Parathyroid adenoma (tissue), 2 donors: ENCODE data around the gene TRIM69.

Experiments
- H2AFZ ChIP-seq: fragments of 300-600 bp; sonication (generic); one replicate; pipeline ENCODE4 v1.7.0; 2017; ENCODE audit warnings: antibody characterized with exemption, mild to moderate bottlenecking
- H3K27ac ChIP-seq: fragments of 300-600 bp; sonication (generic); one replicate; pipeline ENCODE4 v1.7.0; 2017
- H3K27me3 ChIP-seq: fragments of 300-600 bp; sonication (generic); one replicate; pipeline ENCODE4 v1.7.0; 2017; ENCODE audit warnings: low read length; ENCODE audit not compliant: control insufficient read depth, insufficient read depth
- H3K36me3 ChIP-seq: fragments of 300-600 bp; sonication (generic); one replicate; pipeline ENCODE4 v1.7.0; 2017; ENCODE audit warnings: low read length; ENCODE audit not compliant: control insufficient read depth, insufficient read depth
- H3K4me1 ChIP-seq: fragments of 300-600 bp; sonication (generic); one replicate; pipeline ENCODE4 v1.7.0; 2017; ENCODE audit warnings: control low read depth
- H3K4me2 ChIP-seq: fragments of 300-600 bp; sonication (generic); one replicate; pipeline ENCODE4 v1.7.0; 2017; ENCODE audit warnings: low read length
- H3K4me3 ChIP-seq: fragments of 300-600 bp; sonication (generic); one replicate; pipeline ENCODE4 v1.7.0; 2017; ENCODE audit warnings: low read depth, low read length
- H3K79me2 ChIP-seq: fragments of 300-600 bp; sonication (generic); one replicate; pipeline ENCODE4 v1.7.0; 2017; ENCODE audit warnings: control low read depth
- H3K9ac ChIP-seq: fragments of 300-600 bp; sonication (generic); one replicate; pipeline ENCODE4 v1.7.0; 2017; ENCODE audit warnings: mild to moderate bottlenecking
- H3K9me3 ChIP-seq: fragments of 300-600 bp; sonication (generic); one replicate; pipeline ENCODE4 v1.7.0; 2017; ENCODE audit warnings: low read length; ENCODE audit not compliant: control insufficient read depth
- TF ChIP-seq, protein P1 (sequence below): fragments of 300-600 bp; sonication (generic); IDR thresholded peaks from one replicate; pipeline ENCODE4 v1.7.0; 2017; ENCODE audit warnings: antibody characterized with exemption, mild to moderate bottlenecking
- donor health status: primary hyperparathyroidism.

Gene TRIM69

GRCh38 chr15:44796508-44796907, 60.2 kb downstream of the TRIM69 start:
- Histone ChIP-seq H2AFZ (no peak overlapping the region), H3K27me3 (no peaks in the 10 kb centered on the region), H3K36me3 (no peaks in the 10 kb centered on the region), H3K9me3 (no peaks in the 10 kb centered on the region), H3K4me2 (no peak overlapping the region), H3K4me3 (no peak overlapping the region), H3K79me2 (no peaks in the 10 kb centered on the region), H3K4me1 (no peaks in the 10 kb centered on the region), H3K9ac (no peak overlapping the region), H3K27ac (no peak overlapping the region)
- TF ChIP-seq, protein P1, sequence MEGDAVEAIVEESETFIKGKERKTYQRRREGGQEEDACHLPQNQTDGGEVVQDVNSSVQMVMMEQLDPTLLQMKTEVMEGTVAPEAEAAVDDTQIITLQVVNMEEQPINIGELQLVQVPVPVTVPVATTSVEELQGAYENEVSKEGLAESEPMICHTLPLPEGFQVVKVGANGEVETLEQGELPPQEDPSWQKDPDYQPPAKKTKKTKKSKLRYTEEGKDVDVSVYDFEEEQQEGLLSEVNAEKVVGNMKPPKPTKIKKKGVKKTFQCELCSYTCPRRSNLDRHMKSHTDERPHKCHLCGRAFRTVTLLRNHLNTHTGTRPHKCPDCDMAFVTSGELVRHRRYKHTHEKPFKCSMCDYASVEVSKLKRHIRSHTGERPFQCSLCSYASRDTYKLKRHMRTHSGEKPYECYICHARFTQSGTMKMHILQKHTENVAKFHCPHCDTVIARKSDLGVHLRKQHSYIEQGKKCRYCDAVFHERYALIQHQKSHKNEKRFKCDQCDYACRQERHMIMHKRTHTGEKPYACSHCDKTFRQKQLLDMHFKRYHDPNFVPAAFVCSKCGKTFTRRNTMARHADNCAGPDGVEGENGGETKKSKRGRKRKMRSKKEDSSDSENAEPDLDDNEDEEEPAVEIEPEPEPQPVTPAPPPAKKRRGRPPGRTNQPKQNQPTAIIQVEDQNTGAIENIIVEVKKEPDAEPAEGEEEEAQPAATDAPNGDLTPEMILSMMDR, result no peak

GRCh38 chr15:44798826-44799225, 62.5 kb downstream of the TRIM69 start:
- no peaks in the 10 kb centered on the region for H3K27me3 ChIP-seq
- TF ChIP-seq, protein P1, result no peak
- no peaks in the 10 kb centered on the region for H3K79me2 ChIP-seq
- no peak overlapping the region for H3K4me2 ChIP-seq
- no peaks in the 10 kb centered on the region for H3K4me1 ChIP-seq
- H2AFZ ChIP-seq, result no peak overlapping the region
- no peaks in the 10 kb centered on the region for H3K9me3 ChIP-seq
- no peak overlapping the region for H3K27ac ChIP-seq
- no peak overlapping the region for H3K9ac ChIP-seq
- H3K4me3 ChIP-seq, result no peak overlapping the region
- no peaks in the 10 kb centered on the region for H3K36me3 ChIP-seq

DNA sequence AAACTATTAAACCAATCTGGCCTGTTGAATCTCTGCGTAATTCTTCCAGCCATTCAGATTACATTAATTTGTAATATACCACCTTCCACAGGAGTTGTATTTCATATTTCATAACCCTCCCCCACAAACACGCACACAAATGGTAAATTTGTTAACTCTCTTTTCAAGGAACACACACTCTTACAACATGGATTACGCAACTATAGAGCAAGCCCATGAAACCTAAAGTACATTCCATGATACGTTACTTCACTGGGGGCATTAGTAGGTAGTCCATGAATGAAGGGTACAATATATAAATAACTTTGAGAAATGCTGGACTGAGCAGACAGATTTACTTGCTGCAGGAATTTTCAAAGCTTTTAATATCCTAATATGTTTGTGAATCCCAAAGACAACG, 65.0 kb downstream of the TRIM69 start:
- Histone ChIP-seq H3K9me3 (no peaks in the 10 kb centered on the region), H3K27ac (no peak overlapping the region), H3K36me3 (no peaks in the 10 kb centered on the region), H3K4me1 (no peaks in the 10 kb centered on the region), H3K79me2 (no peaks in the 10 kb centered on the region), H3K27me3 (no peaks in the 10 kb centered on the region), H3K4me2 (no peak overlapping the region), H2AFZ (no peak overlapping the region), H3K9ac (no peak overlapping the region), H3K4me3 (no peak overlapping the region)
- TF ChIP-seq, protein P1, result no peak

GRCh38 chr15:44801797-44802196, 65.5 kb downstream of the TRIM69 start:
- no peak overlapping the region for H3K9ac ChIP-seq
- H3K36me3 ChIP-seq, result no peaks in the 10 kb centered on the region
- no peak overlapping the region for H3K4me3 ChIP-seq
- H3K27ac ChIP-seq, result no peak overlapping the region
- H2AFZ ChIP-seq, result no peak overlapping the region
- H3K4me2 ChIP-seq, result no peak overlapping the region
- TF ChIP-seq, protein P1, result no peak
- H3K9me3 ChIP-seq, result no peaks in the 10 kb centered on the region
- H3K27me3 ChIP-seq, result no peaks in the 10 kb centered on the region
- H3K79me2 ChIP-seq, result no peaks in the 10 kb centered on the region
- no peaks in the 10 kb centered on the region for H3K4me1 ChIP-seq

DNA sequence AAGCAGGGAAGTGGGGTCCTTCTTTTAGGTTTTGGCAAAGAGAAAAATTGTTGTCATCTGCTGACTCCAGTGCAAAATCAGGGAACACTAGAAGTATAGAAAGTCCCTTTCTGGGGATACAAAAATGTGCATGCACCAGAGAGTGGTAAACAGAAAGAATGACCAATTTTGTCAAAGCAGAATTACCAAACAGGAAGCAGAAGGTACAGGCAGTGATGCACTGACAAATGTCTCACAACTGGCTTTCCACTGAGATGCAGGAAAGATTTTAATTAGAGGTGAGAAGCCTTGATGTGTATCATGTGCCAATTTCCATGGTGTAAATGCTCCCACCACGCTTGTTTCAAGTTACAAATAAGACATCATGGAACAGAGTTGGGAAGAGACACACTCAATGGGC, 66.0 kb downstream of the TRIM69 start:
- Histone ChIP-seq H3K36me3 (no peaks in the 10 kb centered on the region), H3K9me3 (no peaks in the 10 kb centered on the region)

More for the DNA sequence above, 66.0 kb downstream of the TRIM69 start:
- no peak overlapping the region for H3K4me3 ChIP-seq
- H3K27ac ChIP-seq, result no peak overlapping the region
- no peak overlapping the region for H2AFZ ChIP-seq
- no peaks in the 10 kb centered on the region for H3K4me1 ChIP-seq
- no peaks in the 10 kb centered on the region for H3K27me3 ChIP-seq
- H3K79me2 ChIP-seq, result no peaks in the 10 kb centered on the region
- H3K9ac ChIP-seq, result no peak overlapping the region
- no peak overlapping the region for H3K4me2 ChIP-seq
- TF ChIP-seq, protein P1, result no peak
